ENCODE measurements around the gene CCT5.

The CCT5 gene

DNA sequence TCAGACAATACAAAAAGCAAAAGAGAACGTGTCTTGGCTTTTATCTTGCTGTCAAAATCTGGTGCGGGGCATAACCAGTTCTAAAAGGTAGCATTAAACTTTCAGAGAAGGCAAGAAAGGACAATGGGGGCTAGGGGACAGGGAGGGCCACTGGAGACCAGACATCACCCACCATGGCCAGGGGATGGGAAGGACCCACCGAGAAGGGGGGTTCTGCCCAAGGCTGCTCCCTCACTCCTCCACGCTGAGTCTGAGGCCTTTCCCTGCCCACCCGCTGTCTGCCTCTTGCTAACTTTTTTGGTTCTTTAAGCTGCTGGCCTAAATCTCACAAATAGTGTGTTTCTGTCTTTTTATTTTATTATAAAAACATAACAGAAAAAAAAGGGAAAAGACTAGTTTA is 34.0 kb upstream of the CCT5 start:
- no peak overlapping the region for H3K4me3 ChIP-seq (ENCODE audit: low read depth in 1 of 2, low read length in 2 of 2)
- H2AFZ ChIP-seq (ENCODE audit: low read depth, low read length) = no peak overlapping the region
- no peaks in the 10 kb centered on the region for H4K20me1 ChIP-seq (ENCODE audit: insufficient read depth, low read length)
- H3K4me1 ChIP-seq (ENCODE audit: insufficient read depth, low read length) = no peaks in the 10 kb centered on the region
- no peaks in the 10 kb centered on the region for H3K79me2 ChIP-seq (ENCODE audit: insufficient read depth, low read length)
- no peaks in the 10 kb centered on the region for H3K36me3 ChIP-seq (ENCODE audit: insufficient read depth, low read length)
- ATAC-seq (ENCODE audit: insufficient read depth, low read depth) (no peak), DNase-seq (no peak)
- no peak for TF ChIP-seq EZH2 (IDR thresholded peaks at IDR 0.05; ENCODE audit: borderline replicate concordance, low read depth, low read length, severe bottlenecking)
- TF ChIP-seq, protein P1, sequence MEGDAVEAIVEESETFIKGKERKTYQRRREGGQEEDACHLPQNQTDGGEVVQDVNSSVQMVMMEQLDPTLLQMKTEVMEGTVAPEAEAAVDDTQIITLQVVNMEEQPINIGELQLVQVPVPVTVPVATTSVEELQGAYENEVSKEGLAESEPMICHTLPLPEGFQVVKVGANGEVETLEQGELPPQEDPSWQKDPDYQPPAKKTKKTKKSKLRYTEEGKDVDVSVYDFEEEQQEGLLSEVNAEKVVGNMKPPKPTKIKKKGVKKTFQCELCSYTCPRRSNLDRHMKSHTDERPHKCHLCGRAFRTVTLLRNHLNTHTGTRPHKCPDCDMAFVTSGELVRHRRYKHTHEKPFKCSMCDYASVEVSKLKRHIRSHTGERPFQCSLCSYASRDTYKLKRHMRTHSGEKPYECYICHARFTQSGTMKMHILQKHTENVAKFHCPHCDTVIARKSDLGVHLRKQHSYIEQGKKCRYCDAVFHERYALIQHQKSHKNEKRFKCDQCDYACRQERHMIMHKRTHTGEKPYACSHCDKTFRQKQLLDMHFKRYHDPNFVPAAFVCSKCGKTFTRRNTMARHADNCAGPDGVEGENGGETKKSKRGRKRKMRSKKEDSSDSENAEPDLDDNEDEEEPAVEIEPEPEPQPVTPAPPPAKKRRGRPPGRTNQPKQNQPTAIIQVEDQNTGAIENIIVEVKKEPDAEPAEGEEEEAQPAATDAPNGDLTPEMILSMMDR (IDR thresholded peaks at IDR 0.05; ENCODE audit: borderline replicate concordance, extremely low read depth, low read length, poor library complexity, severe bottlenecking) = no peak
- no peaks in the 10 kb centered on the region for H3K27me3 ChIP-seq (ENCODE audit: insufficient read depth, low read length, poor library complexity)
- H3K9ac ChIP-seq (ENCODE audit: low read depth, low read length) = no peak overlapping the region
- no peak overlapping the region for H3K27ac ChIP-seq (ENCODE audit: low read length)
- H3K9me3 ChIP-seq (ENCODE audit: insufficient read depth, low read length, severe bottlenecking) = no peaks in the 10 kb centered on the region
- H3K4me2 ChIP-seq (ENCODE audit: insufficient read depth, low read length) = no peak overlapping the region

DNA sequence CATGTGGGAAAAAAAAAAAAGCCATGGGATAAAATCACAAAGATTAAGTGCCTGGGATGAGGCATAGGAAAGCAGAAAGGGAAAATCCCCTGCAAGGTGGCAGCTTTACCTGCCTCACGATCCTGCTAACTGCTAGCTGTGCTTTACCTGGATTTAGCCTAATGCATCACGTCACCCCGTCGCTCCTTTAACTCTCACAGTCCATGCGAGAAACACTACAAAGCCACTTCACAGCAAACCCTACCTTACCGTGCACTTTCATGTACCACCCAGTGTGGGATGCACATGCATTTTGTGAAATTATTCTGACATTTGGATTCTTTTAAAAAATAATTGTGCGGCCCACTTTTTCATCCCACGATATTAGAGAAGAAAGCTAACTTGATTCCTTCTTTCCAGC is 31.4 kb upstream of the CCT5 start:
- TF ChIP-seq EZH2 (IDR thresholded peaks at IDR 0.05; ENCODE audit: borderline replicate concordance, low read depth, low read length, severe bottlenecking) = no peak
- TF ChIP-seq, protein P1 (IDR thresholded peaks at IDR 0.05; ENCODE audit: borderline replicate concordance, extremely low read depth, low read length, poor library complexity, severe bottlenecking) = no peak
- no peaks in the 10 kb centered on the region for H4K20me1 ChIP-seq (ENCODE audit: insufficient read depth, low read length)
- H3K4me1 ChIP-seq (ENCODE audit: insufficient read depth, low read length) = no peaks in the 10 kb centered on the region
- no peak overlapping the region for H3K4me2 ChIP-seq (ENCODE audit: insufficient read depth, low read length)
- no peaks in the 10 kb centered on the region for H3K9me3 ChIP-seq (ENCODE audit: insufficient read depth, low read length, severe bottlenecking)
- H3K27me3 ChIP-seq (ENCODE audit: insufficient read depth, low read length, poor library complexity) = no peaks in the 10 kb centered on the region
- no peak for ATAC-seq (ENCODE audit: insufficient read depth, low read depth)
- DNase-seq = no peak
- H3K9ac ChIP-seq (ENCODE audit: low read depth, low read length) = no peak overlapping the region
- no peak overlapping the region for H3K27ac ChIP-seq (ENCODE audit: low read length)
- H3K36me3 ChIP-seq (ENCODE audit: insufficient read depth, low read length) = no peaks in the 10 kb centered on the region; the same call in 1 of the 2 replicates
- no peak overlapping the region for H2AFZ ChIP-seq (ENCODE audit: low read depth, low read length)
- no peak overlapping the region for H3K4me3 ChIP-seq (ENCODE audit: low read depth in 1 of 2, low read length in 2 of 2)
- no peaks in the 10 kb centered on the region for H3K79me2 ChIP-seq (ENCODE audit: insufficient read depth, low read length)

DNA sequence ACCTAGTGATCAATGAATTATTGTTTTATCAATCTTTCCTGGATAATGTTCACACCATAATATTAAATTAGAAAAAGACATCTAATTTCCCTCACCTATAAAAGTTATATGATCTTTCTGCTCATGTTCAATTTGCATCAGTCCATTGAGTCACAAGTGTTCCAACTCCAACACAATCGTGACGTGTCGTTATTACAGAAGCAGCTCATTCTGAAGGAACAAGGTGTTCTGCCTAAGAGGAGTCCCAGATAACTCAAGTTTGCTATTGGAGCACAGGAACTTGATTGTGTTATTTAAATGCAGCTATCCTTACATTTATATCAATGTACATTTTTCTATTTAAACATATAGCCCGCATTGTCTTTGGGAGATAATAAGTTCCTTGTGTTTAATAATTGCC is 31.0 kb upstream of the CCT5 start:
- Histone ChIP-seq H3K4me1 (ENCODE audit: insufficient read depth, low read length) (no peaks in the 10 kb centered on the region), H3K36me3 (ENCODE audit: insufficient read depth, low read length) (no peaks in the 10 kb centered on the region; the same call in 1 of the 2 replicates), H2AFZ (ENCODE audit: low read depth, low read length) (no peak overlapping the region), H3K4me3 (ENCODE audit: low read depth in 1 of 2, low read length in 2 of 2) (no peak overlapping the region), H3K9me3 (ENCODE audit: insufficient read depth, low read length, severe bottlenecking) (no peaks in the 10 kb centered on the region), H3K27me3 (ENCODE audit: insufficient read depth, low read length, poor library complexity) (no peaks in the 10 kb centered on the region), H3K27ac (ENCODE audit: low read length) (no peak overlapping the region), H4K20me1 (ENCODE audit: insufficient read depth, low read length) (no peaks in the 10 kb centered on the region), H3K79me2 (ENCODE audit: insufficient read depth, low read length) (no peaks in the 10 kb centered on the region), H3K4me2 (ENCODE audit: insufficient read depth, low read length) (no peak overlapping the region), H3K9ac (ENCODE audit: low read depth, low read length) (no peak overlapping the region)
- TF ChIP-seq, protein P1 (IDR thresholded peaks at IDR 0.05; ENCODE audit: borderline replicate concordance, extremely low read depth, low read length, poor library complexity, severe bottlenecking) = no peak
- TF ChIP-seq EZH2 (IDR thresholded peaks at IDR 0.05; ENCODE audit: borderline replicate concordance, low read depth, low read length, severe bottlenecking) = no peak
- DNase-seq = no peak
- ATAC-seq (ENCODE audit: insufficient read depth, low read depth) = no peak

DNA sequence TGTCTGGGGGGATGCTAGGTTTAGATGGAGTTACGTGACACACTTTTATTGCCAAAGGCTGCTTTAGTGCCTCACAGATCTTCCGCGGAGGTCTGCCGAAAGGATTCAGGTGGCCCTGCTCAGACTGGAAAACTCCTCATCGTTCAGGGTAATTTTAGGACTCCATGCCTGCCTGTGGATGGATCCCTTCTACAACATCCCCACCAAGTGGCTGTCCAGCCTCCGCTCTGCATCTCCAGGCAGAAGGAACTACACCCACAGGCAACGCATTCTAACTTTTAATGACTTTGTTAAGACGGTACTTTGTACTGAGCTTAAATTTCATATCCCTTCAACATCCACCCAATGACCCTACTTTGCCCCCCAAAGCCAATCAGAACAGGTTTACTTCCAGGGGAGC is 29.8 kb upstream of the CCT5 start:
- no peak for TF ChIP-seq EZH2 (IDR thresholded peaks at IDR 0.05; ENCODE audit: borderline replicate concordance, low read depth, low read length, severe bottlenecking)
- TF ChIP-seq, protein P1 (IDR thresholded peaks at IDR 0.05; ENCODE audit: borderline replicate concordance, extremely low read depth, low read length, poor library complexity, severe bottlenecking) = peak; percentile 32
- DNase-seq (no peak), ATAC-seq (ENCODE audit: insufficient read depth, low read depth) (no peak)
- Histone ChIP-seq H3K4me2 (ENCODE audit: insufficient read depth, low read length) (no peak overlapping the region), H3K9me3 (ENCODE audit: insufficient read depth, low read length, severe bottlenecking) (no peaks in the 10 kb centered on the region), H3K27ac (ENCODE audit: low read length) (no peak overlapping the region), H3K36me3 (ENCODE audit: insufficient read depth, low read length) (no peaks in the 10 kb centered on the region; the same call in 1 of the 2 replicates), H3K4me3 (ENCODE audit: low read depth in 1 of 2, low read length in 2 of 2) (no peak overlapping the region), H2AFZ (ENCODE audit: low read depth, low read length) (no peak overlapping the region), H4K20me1 (ENCODE audit: insufficient read depth, low read length) (no peaks in the 10 kb centered on the region), H3K4me1 (ENCODE audit: insufficient read depth, low read length) (no peaks in the 10 kb centered on the region), H3K9ac (ENCODE audit: low read depth, low read length) (no peak overlapping the region), H3K79me2 (ENCODE audit: insufficient read depth, low read length) (no peaks in the 10 kb centered on the region), H3K27me3 (ENCODE audit: insufficient read depth, low read length, poor library complexity) (no peaks in the 10 kb centered on the region)

Measured in DND-41 (cell line).